HG03378 (cell line): ENCODE results near the gene KDM6A.
"Not testable (repeated sequence)": the region's sequence is repeated elsewhere in the genome, so short reads cannot be mapped to it uniquely, and the experiment has no call there.

Experiments used
- ATAC-seq: cut with Tn5 transposase; IDR thresholded peaks from one replicate; pipeline ENCODE4 v1.9.1; 2021; ENCODE audit warnings: mild to moderate bottlenecking, moderate library complexity; ENCODE audit not compliant: unreplicated experiment

KDM6A gene

GRCh38 chrX:44884944-44885343 lies 12.0 kb downstream of the KDM6A start:
- ATAC-seq = no peak

DNA sequence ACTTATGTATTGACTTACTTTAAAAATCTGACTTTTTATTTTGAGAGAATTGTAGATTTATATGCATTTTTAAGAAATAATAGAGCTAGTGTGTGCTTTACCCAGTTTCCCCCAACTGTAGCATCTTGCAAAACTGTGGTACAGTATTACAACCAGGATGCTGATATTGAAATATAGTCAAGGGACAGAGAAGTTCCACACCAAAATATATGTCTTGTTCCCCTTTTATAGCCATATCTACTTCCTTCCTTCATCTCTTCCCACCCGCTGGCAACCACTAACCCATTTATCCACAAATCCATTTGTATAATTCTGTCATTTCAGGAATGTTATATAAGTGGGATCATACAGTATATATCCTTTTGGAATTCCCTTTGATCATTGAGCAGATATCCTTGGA lies 16.8 kb downstream of the KDM6A start:
- ATAC-seq = no peak

DNA sequence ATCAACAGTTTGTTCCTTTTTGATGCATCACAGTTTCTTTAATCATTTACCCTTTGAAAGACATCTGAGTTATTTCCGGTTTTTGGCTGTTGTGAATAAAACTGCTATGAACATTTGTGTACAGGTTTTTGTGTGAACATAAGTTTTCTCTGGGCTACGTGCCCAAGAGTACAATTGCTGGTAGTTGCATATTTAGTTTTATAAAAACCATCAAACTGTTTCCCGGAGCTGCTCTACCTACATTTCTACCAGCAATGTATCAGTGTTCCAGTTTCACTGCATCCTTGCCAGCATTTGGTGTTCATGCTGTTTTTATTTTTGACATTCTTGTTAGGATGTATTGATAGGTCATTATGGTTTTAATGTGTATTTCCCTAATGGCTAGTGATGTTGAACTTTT lies 17.3 kb downstream of the KDM6A start:
- ATAC-seq = no peak

DNA sequence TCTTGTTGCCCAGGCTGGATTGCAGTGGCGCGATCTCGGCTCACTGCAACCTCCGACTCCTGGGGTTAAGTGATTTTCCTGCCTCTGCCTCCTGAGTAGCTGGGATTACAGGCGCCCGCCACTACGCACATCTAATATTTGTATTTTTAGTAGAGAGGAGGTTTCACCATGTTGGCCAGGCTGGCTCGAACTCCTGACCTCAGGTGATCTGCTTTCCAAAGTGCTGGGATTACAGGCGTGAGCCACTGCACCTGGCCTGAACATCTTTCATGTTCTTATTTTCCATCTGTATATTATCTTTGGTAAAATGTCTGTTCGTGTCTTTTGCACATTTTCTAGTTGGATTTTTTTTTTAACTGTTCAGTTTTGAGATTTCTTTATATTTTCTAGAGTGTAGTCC lies 17.7 kb downstream of the KDM6A start:
- not testable (repeated sequence) for ATAC-seq

GRCh38 chrX:44891642-44892041 lies 18.7 kb downstream of the KDM6A start:
- no peak for ATAC-seq

DNA sequence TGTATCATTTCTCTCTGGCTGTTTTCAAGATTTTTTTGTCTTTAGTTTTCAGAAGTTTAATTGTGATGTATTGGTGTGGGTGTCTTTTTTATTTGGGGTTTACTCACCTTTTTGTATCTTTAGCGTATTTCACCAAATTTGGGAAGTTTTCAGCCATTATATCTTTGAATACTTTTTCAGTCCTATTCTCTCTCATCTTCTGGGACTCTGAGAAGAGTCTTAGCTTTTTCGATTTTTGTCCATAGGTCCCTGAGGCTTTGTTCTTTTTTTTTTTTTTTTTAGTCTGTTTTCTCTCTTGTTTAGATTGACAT lies 23.8 kb downstream of the KDM6A start:
- no peak for ATAC-seq

- ATAC-seq = no peak
Measured at GRCh38 chrX:44897539-44897938, 24.6 kb downstream of the KDM6A start.

DNA sequence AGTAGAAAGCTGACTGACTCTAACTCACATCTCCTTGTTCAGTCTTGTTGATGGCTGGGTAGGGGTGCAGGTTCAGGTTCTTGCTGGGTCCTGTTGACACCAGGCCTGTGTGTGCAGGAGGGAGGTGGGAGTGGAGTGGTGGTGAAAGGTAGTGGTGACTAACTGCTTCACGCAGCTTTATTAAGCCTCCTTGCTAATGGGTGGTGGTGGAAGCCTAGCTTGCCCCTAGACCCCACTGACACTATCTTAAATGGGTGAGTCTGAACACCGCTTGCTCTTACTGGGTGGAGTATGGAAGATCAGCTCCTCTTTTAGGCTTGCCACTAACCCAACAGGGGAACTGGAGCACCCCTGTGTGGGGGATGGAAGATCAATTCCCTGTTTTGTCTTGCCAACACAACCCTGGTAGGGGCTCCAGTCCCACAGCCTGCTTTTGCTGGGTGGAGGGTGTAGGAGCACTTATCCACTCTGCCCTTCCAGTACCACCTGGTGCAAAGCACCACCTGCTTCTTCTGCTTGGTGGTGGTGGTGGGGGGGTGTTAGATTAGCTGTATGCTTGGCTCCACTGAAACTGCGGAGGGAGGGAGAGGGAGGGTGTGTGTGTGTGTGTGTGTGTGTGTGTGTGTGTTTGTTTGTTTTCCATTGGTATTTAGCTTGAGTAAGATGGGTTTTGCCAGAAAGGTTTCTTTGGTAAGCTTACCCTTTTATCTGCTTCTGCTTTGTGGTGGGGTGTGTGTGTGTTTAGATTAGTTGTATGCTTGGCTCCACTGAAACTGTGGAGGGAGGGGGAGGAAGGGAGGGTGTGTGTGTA lies 25.6 kb downstream of the KDM6A start:
- peak; percentile 25 for ATAC-seq

DNA sequence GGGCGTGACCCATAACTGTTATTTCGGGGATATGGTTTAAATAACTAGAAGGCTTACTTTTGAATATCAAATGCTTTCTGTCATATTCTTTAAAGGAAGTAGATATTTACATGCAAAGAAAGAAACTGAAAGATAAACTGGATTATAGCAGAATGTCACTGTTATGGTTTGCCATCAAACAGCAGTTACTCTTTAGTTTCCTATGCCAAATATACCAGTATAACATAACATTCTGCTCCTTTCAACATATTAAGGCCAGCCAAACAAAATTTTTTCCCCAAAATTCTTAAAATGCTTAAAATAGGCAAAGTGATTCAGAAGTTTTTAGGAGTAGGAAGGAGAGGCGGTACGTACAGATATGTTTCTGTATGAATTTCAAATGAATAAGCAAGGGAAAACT lies 27.0 kb downstream of the KDM6A start:
- ATAC-seq = no peak

DNA sequence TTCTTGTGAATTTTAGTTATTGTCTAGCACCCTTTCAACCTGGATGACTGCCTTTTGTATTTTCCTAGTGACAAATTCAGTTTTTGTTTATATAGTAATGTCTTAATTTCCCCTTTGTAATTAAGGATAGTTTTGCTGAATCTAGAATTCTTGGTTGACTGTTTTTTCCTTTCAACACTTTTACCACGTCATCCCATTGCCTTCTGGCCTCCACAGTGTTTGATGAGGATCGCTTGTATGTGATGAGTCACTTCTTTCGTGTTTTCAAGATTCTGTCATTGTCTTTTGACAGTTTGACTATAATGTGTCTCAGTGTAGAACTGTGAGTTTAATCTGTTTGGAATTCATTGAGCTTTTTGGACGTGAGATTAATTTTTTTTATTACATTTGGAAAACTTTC lies 30.1 kb downstream of the KDM6A start:
- ATAC-seq = no peak

DNA sequence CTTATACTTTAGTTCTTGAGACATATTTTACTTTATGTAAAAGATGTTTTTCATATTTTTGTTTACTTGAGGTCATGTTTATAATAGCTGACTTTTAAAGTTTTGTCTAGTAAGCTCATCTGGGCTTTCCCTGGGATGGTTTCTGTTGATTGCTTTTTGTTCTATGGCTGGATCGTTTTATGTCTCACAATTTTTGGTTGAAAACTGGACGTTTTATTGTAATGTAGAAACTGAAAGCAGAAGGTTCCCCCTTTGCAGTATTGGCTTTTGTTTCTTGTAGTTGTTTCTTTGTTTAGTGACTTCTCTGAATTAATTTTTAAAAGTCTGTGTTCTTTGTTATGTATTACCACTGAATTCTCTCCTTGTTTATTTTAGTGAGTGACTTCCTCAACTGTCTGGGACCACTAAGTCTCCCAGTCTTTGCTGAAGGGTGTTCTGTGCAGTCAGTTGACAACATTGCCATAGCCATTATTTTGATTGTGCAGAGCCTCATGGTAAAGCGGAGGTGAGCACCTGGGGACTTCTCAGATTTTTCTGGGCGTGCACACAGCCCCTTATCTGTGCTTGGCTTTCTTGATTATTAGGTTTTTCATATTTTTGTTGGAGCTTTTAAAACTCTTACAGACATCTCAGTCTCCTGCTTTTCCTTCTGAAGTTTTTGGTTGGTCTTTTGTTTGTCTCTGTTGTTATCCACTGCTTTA lies 31.0 kb downstream of the KDM6A start:
- peak; percentile 31 for ATAC-seq

DNA sequence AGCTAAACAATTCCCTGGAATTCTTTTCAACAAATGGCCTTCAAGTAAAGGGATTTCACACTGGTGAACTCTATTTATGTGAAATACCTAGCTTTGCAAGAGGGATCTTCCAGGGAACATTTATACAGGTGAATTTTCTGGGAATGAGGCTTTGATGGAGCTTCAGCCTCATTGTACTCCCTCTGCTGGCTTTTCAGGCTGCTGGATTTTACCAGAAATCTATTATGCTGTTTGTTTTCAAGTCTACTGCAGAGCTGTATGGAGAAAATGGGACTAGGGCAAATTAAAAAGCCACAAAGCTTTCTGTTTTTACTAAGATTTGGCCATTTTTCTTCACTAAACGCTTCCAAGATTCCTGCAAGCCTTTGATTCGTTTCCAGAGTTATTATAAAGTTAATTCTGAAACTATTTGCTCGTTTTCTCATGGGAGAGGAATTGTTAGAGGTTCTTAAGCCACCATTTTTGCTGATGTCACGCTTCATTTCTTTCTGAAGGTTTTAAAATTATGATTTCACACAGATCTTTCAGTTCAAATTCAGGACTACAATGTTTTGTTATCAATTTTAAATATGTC lies 31.6 kb downstream of the KDM6A start:
- ATAC-seq = no peak

- ATAC-seq = peak; percentile 50
Measured at GRCh38 chrX:44906041-44906440, 33.1 kb downstream of the KDM6A start.

- no peak for ATAC-seq
Measured at GRCh38 chrX:44906542-44906941, 33.6 kb downstream of the KDM6A start.

DNA sequence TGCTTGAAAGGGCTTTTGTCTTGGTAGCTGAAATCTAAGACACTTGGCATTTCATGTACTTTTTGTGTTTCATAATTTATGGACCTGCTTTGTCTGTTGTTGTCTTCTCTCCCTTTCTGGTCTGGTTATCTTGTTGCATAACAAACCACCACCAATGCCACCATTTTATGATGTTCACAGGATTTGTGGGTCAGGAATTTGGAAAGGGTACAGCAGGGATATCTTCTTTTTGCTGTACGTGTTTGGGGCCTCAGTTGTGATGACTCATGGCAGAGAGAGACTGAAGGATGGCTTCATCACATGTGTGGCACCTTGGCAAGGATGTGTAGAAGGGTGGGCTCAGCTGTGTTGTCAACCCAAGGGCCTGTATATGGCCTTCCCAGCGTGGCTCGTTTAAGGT lies 35.2 kb downstream of the KDM6A start:
- ATAC-seq = no peak

- no peak for ATAC-seq
Measured at GRCh38 chrX:44908827-44909226, 35.8 kb downstream of the KDM6A start.

DNA sequence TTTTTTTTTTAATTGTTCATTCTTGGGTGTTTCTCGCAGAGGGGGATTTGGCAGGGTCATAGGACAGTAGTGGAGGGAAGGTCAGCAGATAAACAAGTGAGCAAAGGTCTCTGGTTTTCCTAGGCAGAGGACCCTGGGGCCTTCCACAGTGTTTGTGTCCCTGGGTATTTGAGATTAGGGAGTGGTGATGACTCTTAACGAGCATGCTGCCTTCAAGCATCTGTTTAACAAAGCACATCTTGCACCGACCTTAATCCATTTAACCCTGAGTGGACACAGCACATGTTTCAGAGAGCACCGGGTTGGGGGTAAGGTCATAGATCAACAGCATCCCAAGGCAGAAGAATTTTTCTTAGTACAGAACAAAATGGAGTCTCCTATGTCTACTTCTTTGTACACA lies 37.5 kb downstream of the KDM6A start:
- ATAC-seq = not testable (repeated sequence)

DNA sequence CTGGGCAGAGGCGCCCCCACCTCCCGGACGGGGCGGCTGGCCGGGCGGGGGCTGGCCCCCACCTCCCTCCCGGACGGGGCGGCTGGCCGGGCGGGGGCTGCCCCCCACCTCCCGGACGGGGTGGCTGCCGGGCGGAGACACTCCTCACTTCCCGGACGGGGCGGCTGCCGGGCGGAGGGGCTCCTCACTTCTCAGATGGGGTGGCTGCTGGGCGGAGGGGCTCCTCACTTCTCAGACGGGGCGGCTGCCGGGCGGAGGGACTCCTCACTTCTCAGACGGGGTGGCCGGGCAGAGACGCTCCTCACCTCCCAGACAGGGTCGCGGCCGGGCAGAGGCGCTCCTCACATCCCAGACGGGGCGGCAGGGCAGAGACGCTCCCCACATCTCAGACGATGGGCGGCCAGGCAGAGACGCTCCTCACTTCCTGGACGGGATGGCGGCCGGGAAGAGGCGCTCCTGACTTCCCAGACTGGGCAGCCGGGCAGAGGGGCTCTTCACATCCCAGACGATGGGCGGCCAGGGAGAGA lies 38.1 kb downstream of the KDM6A start:
- ATAC-seq = not testable (repeated sequence)

GRCh38 chrX:44913656-44914531 lies 40.9 kb downstream of the KDM6A start:
- ATAC-seq = peak; percentile 56

GRCh38 chrX:44914532-44915198 lies 41.7 kb downstream of the KDM6A start:
- ATAC-seq = peak; percentile 89
